HS-27A (cell line): Measurements from ENCODE around the gene MMGT1.
A peak's percentile ranks its signal among the peaks of the same experiment; 100 is the strongest.

Source experiments
- DNase-seq: peaks from one replicate; pipeline ENCODE4 v3.0.0-alpha.2; 2012; ENCODE audit warnings: low read depth, missing footprints

Gene MMGT1

DNA sequence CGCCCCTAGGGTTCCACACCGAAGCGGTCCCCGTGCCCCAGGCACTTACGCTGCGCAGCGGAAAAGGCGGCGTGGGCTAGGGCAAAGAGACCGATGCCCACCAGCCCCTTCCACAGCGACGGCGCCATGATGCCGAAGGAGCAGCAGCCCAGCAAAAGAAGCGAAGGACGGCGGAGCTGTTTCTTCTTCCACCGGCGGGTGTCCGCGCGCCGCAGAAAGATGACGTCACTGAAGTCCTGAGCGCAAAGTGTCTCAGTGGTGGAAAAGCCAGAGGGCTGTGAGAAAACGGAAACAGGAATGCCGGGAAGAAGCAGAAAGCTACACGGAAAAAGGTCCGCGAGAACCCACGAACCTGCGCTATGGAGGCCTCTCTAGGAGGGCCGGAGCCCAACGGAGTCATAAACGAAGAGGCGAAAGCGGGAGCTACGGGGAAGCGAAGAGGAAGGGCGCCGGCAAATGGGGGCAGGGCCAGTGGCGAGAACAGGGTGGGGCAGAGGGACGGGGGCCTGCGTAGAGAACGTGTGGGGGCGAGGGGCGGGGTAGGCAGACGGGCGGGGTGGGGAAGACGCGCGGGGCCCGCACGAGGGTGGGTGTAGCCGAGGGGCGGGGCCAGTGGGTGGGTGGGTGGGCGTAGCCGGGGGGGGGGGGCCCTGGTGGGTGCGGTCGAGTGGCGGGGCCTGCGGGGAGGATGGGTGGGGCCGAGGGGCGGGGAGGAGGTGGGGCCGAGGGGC, at the start of gene MMGT1:
Gene MMGT1, minus strand, starts transcription at position 441 of the 731 bp plus-strand sequence. Its CDS starts 313 bp downstream, at position 128.
- DNase-seq, result peak; percentile 74

DNA sequence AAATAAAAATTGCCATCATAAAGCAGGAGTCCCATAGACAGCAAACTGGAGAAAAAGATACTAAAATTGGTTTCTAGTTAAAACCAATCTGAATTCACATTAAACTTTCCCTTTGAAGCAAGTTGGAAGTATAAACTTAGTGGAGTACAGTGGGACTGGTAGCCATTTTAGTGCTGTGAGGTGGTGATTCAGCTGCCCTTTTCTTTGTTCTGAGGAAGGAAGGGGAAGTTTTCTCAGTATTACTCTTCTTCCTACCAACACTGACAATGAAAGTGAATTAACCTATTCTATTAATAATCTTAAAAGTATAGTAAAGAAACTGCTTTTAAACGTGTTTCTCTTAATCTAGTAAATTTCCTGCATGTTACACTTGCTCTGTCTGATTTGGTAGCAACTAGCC, 48.1 kb upstream of the MMGT1 start:
- DNase-seq, result no peak

DNA sequence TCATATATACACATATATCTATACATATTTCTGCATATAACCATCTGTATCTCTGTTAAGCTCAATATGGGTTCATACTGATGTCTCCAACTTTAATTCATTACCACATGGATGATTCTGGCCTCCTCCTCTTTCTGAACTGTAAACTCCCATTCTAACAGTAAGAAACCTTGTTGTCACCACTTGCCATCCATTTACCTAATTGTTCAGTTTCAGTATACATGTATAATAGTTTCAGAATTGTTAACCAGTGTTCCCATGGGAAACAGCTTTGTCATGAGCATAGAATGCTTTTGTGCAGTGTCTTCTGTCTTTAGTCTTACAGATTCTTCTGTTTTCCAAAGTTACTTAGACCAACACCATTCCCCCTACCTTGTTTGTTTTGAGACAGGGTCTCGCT, 47.4 kb upstream of the MMGT1 start:
- no peak for DNase-seq

DNA sequence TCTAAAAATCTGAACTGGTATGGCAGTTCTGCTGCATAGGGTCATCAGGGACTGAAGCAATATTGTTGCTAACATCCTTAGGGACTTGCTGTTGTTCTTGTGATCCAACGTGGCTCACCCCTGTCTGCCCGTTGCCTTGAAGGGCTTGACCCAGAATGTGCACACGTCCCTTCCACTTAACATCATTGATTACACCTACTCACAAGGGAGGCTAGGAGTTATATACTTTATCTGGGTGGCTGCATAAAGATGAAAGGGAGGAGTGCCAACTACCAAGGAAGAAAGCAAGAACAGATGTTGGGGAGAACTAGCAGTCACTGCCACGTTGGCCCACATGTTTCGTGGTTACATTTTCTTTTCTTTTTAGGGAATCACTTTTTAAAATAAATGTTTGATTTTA, 45.4 kb upstream of the MMGT1 start:
- DNase-seq, result no peak

DNA sequence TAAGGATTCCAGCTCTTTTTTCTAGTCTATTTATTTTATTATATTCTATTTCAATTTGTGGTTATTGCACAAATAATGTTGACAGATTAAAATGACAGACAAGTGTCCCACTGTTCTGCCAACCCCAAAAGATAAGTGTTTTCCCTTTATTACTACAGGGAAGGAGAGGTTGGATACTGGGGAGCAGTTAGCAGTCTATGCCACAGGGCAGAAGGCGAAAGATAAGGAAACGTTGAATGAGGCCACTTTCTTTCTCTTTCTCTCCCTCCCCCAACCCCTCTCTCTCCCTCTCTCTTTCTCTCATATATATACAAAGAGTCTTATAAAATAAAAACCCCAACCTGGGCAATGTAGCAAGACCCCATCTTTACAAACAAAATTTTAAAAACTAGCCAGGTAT, 43.1 kb upstream of the MMGT1 start:
- DNase-seq, result no peak

DNA sequence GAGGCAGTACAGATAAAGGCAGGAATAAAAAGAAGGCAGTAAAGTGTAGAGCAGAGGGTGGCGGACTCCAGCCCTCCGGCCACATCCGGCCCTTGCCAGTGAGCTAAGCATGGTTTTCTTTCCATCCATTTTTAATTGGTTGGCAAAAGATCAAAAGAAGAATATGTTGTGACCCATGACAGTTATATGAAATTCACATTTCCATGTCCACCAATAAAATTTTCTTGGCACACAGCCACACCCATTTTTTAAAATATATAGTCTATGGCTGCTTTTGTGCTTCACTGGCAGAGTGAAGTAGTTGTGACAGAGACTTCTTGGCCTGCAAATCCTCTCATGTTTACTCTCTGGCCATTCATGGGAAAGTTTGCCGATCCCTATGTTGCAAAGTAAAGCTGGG, 41.2 kb upstream of the MMGT1 start:
- no peak for DNase-seq

DNA sequence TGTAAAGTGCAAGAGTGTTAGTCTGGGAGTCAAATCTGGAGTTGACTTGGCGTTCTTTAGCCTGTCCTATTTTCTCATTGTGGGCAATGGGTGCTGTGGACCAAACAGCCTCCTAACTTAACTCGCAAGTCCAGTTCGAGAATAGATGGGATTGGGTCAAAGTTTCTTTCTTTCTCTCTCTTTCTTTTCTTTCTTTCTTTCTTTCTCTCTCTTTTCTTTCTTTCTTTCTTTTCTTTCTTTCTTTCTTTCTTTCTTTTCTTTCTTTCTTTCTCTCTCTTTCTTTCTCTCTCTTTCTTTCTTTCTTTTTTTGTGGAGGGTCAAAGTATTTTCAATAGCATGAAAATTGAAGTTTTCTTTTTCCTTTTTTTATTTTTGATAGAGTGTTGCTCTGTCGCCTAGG, 14.5 kb upstream of the MMGT1 start:
- DNase-seq, result no peak

DNA sequence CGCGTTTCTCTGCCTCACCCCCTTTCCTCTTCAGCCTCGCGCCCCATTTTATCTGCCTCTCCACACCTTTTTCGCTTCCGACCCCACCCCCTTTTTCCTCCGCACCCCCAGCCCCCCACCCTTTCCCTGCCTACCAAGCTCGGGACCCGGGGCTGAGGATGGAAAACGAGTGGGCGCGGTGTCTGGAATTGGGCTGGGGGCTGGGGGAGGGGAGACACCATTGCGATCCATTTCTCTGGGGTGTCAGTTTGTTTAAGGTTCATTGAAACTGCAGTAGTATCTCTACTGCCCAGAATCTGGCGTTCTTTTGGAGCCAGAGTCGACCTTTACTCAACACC, 12.2 kb upstream of the MMGT1 start:
- no peak for DNase-seq

DNA sequence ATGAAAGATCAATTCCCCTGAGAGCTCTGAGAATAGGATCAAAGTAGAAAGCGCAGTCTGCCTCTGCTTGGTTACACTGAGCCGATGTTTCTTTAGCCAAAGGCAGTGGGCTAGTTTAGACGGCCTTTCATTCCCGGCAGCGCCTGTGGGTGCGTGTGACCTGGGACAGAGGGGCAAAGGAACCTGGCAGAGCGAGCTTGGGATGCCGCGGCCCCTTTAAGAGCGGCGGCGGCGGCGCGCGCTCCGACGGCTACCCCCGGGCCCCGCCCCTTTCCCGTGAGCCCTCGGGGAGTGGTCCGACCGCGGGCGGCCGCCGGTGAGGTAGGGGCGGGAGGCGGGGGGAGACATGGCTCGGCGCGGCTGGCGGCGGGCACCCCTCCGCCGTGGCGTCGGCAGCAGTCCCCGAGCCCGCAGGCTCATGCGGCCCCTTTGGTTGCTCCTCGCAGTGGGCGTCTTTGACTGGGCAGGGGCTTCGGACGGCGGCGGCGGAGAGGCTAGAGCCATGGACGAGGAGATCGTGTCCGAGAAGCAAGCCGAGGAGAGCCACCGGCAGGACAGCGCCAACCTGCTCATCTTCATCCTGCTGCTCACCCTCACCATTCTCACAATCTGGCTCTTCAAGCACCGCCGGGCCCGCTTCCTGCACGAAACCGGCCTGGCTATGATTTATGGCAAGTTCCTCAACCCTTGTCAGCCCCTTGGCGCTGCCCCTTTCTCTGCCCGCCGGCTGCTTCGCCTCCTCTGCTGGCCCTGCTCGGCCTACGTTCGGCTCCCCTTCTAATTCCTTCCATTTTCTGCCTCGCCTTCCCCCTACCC, 11.6 kb upstream of the MMGT1 start, which contains the start of gene SLC9A6:
Gene SLC9A6, plus strand, starts transcription at position 279 of the 816 bp plus-strand sequence. Its CDS starts 224 bp downstream, at position 503.
- peak; percentile 8 for DNase-seq

DNA sequence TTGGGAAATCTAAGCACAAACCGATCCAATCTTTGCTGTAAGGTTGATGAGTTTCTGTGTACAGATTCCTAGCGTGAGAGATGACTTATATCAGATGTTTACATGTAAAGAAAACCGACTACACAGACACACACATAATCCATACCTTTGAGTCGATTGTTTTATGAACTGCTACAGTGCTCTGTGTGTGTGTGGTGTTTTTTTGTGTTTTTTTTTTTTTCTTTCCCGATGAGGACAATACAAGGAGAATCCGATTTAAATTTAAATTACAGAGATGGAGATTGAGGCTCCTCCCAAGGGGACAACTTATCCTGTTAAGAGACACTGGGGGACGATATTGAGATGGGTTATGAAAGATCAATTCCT, 11.0 kb upstream of the MMGT1 start:
- no peak for DNase-seq

DNA sequence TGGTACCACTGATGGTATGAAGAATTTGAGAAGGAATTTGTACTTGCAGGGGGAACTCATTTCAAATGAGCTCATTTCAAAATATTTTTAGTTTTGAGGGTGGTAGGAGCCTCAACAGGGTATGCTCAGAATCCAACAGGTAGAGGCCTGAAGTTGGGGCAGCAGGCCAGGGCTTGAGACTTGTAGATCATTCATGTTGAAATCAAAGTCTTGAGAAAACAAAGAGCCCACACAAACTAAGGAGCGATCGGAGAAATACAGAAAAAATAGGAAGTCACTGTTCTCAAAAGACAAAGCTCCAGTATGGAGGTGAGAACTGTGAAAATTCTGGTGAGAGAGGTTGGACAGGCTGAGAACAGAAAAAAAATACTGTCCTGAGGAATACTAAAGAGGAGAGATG, 10.5 kb upstream of the MMGT1 start:
- DNase-seq, result no peak

DNA sequence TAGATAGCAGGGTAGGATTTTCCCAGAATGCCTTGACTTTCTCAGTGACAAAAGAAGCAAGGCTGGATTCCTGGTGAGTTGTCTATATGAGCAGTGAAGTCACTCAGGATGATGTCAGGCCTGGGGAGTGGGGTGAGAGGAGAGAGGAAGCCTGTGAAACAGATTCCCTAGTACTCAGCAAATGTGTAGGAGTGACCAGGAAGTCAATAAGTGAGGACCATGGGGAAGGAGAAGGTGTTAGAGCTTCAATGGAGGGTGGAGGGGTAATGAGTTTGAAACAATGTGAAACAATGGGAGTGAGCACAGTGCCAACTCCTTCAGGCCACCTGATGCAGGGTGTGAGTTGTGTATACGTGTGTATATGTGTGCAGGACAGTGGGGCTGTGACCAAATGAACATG, 9.1 kb upstream of the MMGT1 start:
- DNase-seq, result no peak

DNA sequence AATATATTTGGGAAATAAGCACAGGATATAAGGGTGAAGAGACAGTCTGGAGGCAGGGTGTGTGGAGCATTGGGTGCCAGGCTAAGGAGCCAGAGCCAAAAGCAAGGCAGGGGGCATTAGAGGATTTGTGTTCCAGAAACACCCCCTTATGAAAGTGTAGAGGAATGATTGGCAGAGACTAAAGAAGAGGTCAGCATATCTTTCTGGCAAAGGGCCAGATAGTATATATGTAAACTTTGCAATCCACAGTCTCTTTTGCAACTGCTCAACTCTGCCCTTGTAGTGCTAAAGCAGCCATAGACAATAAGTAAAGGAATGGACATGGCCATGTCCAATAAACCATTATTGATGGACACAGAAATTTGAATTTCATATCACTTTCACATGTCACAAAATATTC, 7.9 kb upstream of the MMGT1 start:
- no peak for DNase-seq

DNA sequence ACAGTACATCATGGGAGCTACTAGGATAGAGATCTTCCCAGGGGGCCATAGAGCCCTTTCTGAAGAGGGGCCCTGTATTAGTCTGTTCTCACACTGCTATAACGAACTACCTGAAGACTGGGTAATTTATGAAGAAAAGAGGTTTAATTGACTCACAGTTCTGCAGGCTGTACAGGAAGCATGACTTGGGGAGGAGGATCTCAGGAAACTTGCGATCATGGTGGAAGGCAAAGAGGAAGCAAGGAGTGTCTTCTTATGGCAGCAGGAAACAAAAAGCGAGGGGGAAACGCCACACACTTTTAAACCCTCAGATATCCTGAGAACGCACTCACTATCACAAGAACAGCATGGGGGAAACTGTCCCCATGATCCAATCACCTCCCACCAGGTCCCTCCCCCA, 7.2 kb upstream of the MMGT1 start:
- no peak for DNase-seq

DNA sequence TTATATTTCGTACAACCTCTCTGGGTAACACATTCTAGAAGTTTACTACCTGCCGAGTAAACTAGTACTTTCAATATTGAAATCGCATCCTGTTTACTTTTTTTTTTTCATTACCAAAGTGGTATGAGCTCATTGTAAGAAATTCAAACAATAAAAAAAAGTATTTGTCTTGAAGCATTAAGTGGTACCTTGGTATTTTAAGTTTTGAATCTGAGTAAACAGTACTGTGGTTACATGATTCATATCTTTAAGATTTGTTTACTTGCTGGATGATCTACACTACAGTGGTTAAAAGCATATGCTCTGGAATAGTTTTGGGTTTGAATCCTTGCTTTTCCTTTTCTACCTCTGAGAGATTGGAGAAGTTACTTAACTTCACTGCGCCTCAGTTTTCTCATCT, 3.8 kb upstream of the MMGT1 start:
- DNase-seq, result peak; percentile 1

DNA sequence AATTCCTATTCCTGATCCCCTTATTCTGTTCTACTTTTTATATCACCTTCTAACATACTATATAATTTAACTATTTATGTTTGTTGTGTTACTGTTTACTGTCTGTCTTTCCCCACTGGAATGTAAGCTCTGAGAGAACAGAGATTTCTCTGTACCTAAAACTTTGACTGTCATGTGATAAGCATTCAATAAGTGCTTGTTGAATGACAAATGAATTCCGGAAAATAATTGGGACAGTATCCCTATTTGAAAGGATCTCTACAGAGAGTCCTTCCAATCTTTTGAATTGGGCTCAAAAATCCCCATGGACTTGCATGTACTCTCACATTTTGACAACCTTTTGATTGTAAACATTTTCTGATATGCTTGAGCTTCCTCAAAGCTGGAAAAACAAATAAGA, 1.6 kb upstream of the MMGT1 start:
- no peak for DNase-seq

DNA sequence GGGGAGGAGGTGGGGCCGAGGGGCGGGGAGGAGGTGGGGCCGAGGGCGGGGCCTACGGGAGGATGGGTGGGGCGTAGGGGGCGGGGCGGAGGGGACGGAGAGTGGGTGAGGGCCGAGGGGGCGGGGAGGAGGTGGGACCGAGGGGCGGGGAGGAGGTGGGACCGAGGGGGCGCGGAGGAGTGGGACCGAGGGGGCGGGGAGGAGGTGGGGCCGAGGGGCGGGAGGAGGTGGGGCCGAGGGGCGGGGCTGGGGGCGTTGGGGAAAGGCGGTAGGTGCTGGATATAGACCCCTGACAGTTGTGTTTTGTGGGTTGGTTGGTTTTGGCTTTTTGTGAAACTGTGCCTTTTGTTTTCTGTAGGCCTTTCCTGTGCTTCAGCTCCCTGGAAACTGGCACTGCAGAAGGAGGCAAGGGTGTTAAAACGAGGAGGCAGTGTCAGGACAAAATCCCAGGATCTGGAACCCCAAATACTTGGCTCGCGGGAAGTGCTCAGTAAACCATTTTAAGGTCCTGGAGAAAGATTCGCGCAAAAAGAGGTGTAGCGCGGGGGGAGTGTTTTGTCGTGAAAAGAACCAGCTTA, 580 bp upstream of the MMGT1 start:
- DNase-seq, result peak; percentile 1

DNA sequence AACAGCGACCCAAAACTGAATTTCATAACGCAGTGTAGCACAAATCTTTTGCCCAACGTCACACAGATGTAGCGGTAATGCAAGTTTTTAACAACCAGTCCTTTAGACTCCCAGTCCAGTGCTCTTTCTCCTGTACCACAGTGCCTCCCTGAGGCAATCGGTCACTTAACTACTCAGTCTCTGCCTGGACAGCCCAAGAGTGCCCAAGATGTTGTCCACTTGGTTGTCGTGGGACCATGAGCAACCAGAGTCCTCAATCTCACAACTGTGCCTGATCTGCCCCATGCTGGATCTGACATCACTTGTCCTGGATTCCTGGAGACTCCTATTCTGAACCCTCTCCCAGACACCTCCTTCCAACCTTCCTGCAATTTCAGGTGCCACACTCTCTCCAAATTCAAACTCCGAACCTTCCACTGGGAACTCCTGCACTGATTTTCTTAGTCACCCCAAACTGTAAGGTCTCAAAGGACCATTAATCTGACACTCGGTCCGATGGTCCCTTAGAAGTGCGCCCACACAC, 702 bp downstream of the MMGT1 start:
- DNase-seq, result peak; percentile 2

DNA sequence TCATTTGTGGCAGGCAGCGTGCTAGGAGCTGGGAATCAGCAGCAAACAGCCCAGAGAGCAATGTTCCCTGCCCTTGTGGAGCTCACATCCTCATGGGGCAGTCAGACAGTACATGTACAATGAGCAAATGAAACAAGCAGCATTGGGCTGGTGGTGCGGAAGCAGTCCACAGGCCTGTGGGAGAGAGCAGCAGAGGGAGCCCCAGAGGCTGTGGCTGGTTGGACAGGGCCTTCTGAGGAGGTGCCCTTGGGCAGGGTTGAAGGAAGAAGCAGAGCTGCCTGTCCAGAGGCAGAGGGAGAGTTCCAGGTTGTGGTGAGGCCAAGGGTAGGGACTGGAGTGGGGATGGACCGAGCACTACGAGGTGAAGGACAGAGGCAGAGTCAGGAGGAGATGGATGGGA, 22.5 kb downstream of the MMGT1 start:
- no peak for DNase-seq

DNA sequence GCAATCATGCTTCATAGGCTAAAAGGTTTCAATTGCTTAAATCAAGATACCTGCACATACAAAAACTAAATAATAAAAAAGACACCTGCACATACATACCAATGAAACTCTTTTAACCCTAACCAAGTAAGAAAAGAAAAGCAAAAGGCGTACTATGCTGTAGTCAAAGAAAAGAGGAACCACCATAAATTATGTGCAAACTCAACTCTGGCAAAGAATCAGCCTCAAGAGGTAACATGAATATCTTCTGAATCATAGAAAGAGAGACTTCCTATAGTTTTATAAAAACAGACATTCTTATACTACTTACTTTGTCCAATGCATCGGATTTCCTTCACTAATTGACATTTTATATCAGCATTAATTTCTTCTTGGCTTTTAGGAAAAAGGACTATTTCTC, 29.3 kb downstream of the MMGT1 start:
- no peak for DNase-seq

DNA sequence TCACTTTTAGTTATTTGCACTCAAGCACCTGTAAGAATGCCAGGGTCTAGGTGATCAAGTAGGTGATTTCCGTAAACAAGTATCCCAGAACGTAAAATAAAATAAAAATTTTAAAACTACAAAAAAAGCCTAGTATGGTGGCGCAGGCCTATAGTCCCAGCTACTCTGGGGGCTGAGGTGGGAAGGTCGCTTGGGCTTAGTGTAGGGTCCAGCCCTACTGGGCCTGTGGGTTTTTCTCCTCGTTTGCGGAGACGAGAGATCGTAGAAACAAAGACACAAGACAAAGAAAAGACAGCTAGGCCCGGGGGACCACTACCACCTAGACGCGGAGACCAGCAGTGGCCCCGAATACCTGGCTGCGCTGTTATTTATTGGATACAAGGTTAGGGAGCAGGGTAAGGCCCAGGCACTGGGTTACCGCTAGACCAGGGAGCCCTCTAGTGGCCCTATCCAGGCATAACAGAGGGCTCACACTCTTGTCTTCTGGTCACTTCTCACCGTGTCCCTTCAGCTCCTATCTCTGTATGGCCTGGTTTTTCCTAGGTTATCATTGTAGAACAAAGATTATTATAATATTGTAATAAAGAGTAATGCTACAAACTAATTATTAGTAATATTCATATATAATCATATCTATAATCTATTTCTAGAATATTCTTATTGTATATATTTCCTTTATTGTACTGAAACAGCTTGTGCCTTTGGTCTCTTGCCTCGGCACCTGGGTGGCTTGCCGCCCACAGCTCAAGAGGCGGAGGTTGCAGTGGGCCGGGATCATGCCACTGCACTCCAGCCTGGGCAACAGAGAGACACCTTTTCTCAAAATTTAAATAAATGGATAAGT, 41.9 kb downstream of the MMGT1 start:
- DNase-seq, result peak; percentile 0

DNA sequence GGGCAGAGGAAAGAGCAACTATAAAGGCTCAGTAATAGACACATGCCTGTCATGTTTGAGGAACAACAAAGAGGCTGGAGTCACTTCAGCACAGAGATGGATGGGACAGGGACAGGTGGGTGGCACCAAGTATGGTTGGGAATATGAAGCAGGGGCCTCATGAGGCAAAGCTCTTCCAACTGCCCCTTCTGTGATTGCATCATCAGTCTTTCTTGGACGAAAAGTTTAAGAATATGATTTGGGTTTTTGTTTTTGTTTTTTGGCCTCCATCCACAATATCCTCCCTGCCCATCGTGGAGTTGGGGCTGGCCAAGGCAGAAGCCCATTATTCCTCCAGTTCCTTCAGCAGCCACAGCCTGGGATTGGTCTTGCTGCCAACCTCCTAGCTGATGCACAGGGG, 45.9 kb downstream of the MMGT1 start:
- DNase-seq, result no peak
